HG03469 (cell line): ENCODE data around the gene SYT12.
"Not testable (repeated sequence)": the region's sequence is repeated elsewhere in the genome, so short reads cannot be mapped to it uniquely, and the experiment has no call there.

ENCODE experiments used
- ATAC-seq: cut with Tn5 transposase; IDR thresholded peaks from one replicate; pipeline ENCODE4 v1.9.1; 2021; ENCODE audit warnings: mild to moderate bottlenecking, moderate library complexity, moderate number of reproducible peaks; ENCODE audit not compliant: unreplicated experiment

Gene SYT12

GRCh38 chr11:66996609-66997273 lies 26.2 kb upstream of the SYT12 start:
- no peak for ATAC-seq

DNA sequence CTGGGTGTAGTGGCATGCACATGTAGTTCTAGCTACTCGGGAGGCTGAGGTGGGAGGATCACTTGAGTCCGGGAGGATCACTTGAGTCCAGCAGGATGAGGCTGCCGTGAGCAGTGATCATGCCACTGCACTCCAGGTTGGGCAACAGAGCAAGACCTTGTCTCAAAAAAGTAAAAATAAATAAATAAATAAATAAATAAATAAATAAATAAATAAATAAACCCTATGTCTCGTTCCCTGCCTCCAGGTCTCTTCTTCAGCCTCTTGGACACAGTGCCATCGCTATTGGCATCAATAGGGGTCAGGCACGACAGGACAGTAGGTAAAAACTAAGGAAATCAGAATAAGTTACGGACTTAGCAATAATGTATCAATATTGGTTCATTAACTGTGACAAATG lies 23.4 kb upstream of the SYT12 start:
- no peak for ATAC-seq

DNA sequence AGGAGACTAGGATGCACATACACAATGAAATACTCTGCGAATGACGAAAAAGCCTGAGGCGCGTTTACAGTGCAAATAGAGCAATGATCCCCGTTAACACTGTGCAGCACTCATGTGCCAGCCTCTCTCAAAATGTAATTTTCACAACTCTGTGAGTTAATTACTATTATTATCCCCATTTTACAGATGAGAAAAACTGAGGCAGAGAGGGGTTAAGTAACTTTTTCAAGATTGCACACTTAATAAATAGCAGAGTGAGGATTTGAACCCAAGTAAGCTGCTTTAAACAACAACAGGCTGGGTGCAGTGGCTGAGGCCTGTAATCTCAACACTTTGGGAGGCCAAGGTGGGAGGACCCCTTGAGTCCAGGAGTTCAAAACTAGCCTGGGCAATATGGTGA lies 21.6 kb upstream of the SYT12 start:
- no peak for ATAC-seq

- no peak for ATAC-seq
Observed at GRCh38 chr11:67002297-67002913, 20.5 kb upstream of the SYT12 start.

DNA sequence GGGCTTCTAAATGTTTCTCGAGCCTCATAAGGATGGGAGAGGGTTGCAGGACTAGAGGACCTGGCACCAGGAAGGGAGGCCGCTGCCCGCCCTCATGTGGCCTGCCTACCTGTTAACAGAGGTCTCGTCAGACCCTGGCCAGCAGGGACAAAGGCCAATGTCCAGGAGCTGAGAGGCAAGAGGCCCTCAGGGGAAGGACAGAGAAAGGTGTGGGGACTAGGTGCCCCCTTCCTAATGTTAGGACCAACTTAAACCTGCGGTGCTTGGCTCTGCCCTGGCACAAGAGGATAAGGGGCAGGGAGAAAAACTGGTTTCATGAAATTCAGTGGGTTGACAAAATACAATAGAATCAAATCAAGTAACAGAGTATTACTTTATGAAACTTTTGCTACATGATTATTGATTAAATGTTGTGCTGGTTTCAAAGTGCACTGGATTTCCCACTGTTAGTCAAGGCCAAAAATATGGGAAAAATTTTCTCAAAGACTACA lies 20.0 kb upstream of the SYT12 start:
- ATAC-seq, result no peak

- ATAC-seq, result not testable (repeated sequence)
Observed at GRCh38 chr11:67005200-67005599, 17.7 kb upstream of the SYT12 start.

DNA sequence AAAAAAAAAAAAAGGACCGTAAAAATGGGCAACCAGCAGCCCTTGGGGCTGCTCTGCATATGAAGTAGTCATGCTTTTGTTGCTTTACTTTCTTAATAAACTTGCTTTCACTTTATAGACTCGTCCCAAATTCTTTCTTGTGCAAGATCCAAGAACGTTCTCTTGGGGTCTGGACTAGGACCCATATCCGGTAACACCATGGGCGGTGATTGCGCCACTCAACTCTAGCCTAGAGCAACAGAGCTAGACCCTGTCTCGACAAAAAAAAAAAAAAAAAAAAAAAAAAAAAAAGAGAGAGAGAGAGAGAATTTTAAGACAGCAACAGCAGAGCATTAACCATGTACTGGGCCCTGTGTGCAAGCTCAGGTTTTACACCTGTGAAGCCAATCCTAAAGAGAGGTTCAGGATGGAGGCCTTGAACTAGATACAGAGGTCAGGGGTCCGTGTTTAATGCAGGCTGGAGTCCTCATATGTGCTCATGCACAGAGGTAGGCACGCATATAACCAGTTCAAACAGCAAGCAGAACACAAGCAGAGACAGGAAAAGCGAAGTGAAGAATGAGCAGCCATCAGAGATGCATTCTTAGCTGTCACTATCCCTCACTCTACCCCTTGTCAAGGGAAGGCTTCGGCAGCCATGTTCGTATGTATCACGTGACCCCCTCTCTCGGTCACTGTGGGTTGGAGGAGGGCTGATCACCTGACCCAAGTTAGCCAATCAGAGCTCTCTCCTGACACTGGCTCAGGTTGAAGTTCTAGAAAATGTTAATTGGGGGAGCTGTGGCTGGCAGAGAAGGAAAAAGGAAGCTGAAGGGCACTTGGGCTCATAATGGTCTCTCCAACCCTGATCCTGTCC lies 16.7 kb upstream of the SYT12 start:
- ATAC-seq, result no peak

DNA sequence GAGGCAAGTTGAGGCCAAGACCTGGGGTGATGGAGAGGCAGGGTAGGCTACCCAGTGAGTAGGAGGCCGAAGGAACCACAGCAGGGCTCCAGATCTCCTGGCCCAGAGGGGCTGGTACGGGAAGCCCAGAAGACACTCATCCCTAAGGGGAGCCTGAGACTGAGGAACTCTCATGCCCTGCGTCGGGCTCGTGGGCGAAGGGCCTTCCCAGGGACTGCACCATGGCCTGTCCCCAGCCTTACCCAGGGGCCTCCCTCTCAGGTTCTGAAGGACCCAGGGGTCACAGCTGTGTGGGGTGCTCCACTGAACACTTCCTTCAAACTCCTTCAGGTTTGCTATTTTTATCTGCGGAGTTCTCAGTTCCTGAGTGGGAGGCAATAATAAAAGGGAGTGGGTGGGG lies 15.8 kb upstream of the SYT12 start:
- no peak for ATAC-seq

DNA sequence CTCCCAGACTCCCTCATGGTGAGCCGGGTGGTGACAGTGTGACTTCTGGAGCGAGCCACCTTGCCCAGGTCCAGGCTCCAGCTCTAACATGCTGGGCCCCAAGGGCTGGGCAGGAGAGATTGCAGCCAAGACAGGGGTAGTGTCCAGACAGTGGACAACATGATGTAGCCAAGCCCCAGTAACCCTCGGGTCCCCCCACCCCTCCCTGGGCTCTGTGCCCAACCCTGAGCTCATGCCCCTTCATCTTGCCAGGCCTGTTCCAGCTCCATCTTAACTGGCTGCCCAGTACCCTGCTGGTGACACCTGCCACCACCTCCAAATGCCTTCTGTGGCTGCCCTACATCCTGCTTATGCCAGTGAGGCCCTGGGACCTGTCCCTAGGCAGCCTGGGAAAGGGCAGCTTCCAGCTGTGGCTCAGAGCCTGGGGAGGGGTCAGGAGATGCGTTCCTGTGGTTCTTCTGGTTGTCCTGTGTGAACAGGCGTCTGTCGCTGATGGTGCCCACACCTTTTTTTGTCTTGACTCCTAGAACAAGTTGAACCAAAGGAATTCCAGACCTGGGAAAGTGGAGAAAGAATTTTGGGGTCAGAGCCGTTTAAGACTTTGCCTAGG lies 12.5 kb upstream of the SYT12 start:
- ATAC-seq, result no peak

GRCh38 chr11:67013511-67014045 lies 9.4 kb upstream of the SYT12 start:
- ATAC-seq, result no peak

GRCh38 chr11:67014343-67014742 lies 8.6 kb upstream of the SYT12 start:
- ATAC-seq, result no peak

- no peak for ATAC-seq
Observed at GRCh38 chr11:67015048-67015447, 7.9 kb upstream of the SYT12 start.

DNA sequence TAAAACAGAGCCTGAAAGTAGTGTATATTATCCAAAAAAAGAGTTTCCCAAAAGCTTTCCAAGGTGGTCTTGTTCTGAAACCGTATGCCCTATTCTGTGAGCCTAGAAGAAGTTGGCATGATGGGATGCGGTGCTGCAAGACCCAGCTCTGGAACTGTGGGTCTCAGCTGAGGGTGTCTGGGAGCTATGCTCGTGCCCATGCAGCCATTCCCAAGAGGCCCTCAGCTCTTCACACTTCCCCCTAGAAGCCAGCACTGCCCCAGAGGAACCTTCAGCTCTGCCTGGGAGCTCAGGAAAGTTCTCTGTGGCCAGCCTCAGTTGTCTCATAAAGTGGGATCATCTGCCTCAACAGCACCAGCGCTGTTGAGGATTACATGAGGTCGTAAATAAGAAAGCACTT lies 6.4 kb upstream of the SYT12 start:
- ATAC-seq, result no peak

- no peak for ATAC-seq
Observed at GRCh38 chr11:67020949-67021348, 2.0 kb upstream of the SYT12 start.

- no peak for ATAC-seq
Observed at GRCh38 chr11:67022341-67022933, 497 bp upstream of the SYT12 start.

- ATAC-seq, result no peak
Observed at GRCh38 chr11:67023957-67024353, 1.0 kb downstream of the SYT12 start.

DNA sequence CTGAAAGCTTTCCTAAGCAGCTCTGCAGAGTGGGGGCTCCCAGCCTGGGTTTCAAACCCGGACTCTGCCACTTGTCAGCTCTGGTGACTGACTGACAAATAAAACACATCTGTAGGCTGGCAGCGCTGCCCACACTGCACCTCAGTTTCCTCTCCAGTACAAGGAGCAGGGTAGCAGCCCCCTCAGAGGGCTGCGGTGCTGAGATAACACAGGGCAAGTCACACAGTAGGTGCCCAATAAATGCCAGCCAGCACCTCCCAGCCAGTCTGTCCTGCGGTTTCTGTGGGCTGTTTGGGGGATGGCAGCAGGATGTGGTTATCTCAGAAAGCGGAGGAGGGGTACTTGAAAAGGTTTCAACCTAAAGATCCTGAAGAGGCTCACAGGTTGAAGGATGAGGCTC lies 1.5 kb downstream of the SYT12 start:
- no peak for ATAC-seq

DNA sequence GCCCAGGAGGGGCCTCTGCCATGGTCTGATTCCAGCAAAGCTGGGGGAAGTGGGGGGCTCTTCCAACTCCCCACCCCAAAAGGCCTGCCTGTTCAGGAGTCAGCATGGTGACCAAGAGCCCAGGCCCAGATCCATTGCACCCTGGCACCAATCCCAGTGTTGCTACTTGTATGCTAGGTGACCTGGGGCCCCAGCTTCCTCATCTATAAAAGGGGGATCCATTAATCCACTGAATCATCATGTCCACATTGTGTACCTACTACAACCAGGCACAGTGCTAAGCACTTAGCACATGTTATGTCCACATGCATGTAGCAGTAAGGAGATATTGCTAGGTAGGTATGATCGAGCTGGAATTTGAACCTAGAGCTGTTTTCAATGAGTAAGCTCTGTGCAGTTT lies 2.0 kb downstream of the SYT12 start:
- ATAC-seq, result no peak

DNA sequence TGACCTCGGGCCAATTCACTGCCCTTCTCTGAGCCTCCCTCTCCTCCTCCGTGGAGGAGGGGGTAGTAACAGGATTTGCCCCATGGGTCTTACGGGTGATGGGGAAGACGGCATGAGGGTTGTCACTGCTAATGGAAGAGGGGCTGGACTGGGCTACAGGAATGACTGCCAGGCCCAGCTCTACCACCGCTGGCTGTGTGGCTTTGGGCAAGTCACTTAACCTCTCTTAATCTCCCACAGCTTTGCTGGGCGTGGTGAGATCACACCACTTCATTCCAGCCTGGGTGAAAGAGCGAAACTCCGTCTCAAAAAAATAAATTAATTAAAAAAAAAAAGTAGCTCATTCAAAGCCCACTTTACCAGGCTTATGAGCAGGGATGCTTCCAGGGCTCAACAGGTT lies 2.8 kb downstream of the SYT12 start:
- no peak for ATAC-seq

GRCh38 chr11:67026941-67027340 lies 4.0 kb downstream of the SYT12 start:
- no peak for ATAC-seq

- ATAC-seq, result no peak
Observed at GRCh38 chr11:67027483-67027930, 4.6 kb downstream of the SYT12 start.
